ENCODE data around the gene TRIM17.

GRCh38 chr1:228411548-228412430, 4.9 kb downstream of the TRIM17 start:
- no peak for TF ChIP-seq CBX5 (IDR thresholded peaks at IDR 0.05; ENCODE audit: low read depth, low read length)
- TF ChIP-seq CTCF (IDR thresholded peaks at IDR 0.05; ENCODE audit: control extremely low read depth in 1 of 3, insufficient read depth in 1 of 3, low read depth in 1 of 3, low read length in 3 of 3), result no peak
- TF ChIP-seq POLR2A (IDR thresholded peaks at IDR 0.05; ENCODE audit: control extremely low read depth in 1 of 2, low read depth in 2 of 2, low read length in 2 of 2), result no peak
- TF ChIP-seq EZH2 (IDR thresholded peaks at IDR 0.05; ENCODE audit: low read depth, low read length, severe bottlenecking), result no peak
- no peak for TF ChIP-seq CEBPB (IDR thresholded peaks at IDR 0.05; ENCODE audit: low read depth, low read length)
- no peak for TF ChIP-seq PHF8 (conservative IDR thresholded peaks at IDR 0.05; ENCODE audit: low read depth, low read length)
- TF ChIP-seq NANOG (IDR thresholded peaks at IDR 0.05; ENCODE audit: insufficient read depth, low read depth, low read length, poor library complexity, severe bottlenecking), result no peak
- TF ChIP-seq EP300 (IDR thresholded peaks at IDR 0.05; ENCODE audit: borderline replicate concordance in 1 of 2, low read depth in 2 of 2, low read length in 2 of 2), result no peak
- TF ChIP-seq JUN (IDR thresholded peaks at IDR 0.05; ENCODE audit: low read depth, low read length), result no peak
